ENCODE measurements around the gene GPR65. TPM values are rescaled to one million over a fixed set of nuclear protein-coding genes. Genes with fewer than 3 reads are reported as not detected.

GPR65 gene
- total and polyA plus RNA-seq, 9 of the 15 experiments (the other 6 are each of a cell fraction or from before 2014, with no cell fraction given): 0.03 to 0.11 (median 0.04) TPM; not detected in 6

DNA sequence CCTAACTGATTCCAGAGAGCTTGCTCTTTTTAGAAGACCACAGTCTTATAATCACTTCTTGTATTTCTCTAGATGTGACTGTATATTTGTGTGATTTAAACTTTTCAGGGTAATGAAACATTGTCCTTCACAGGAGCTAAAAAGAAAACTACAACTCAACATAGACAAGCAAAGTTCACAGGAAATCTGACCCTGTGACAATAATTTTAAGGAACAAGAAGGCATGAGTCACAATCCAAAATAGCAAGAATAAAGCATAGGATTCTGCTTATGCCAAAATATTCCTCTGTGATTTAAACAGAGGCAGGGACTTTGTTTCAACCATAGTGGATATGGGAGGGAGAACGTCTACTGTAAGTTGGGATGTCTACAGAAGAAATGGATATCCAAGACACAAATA is 44.3 kb downstream of the GPR65 start:
- no peak overlapping the region for H3K9ac ChIP-seq (ENCODE audit: insufficient read depth in 1 of 2, low read depth in 2 of 2, low read length in 2 of 2)
- in situ Hi-C loops (cut with MboI): no loop called here
- WGBS (ENCODE audit: insufficient coverage, low coverage, missing lambda C conversion rate): 0% methylated on average over 1 of the region's 1 CpG
- no peaks in the 10 kb centered on the region for H3K4me1 ChIP-seq (replicated peaks in 1 of 2; ENCODE audit: control insufficient read depth in 2 of 2, insufficient read depth in 2 of 2, low read length in 2 of 2)
- ATAC-seq (no peak), DNase-seq (ENCODE audit: extremely low read depth in 1 of 4, low spot score in 3 of 4) (no peak), FAIRE-seq (no peak)
- TF ChIP-seq PURB (CRISPR knock-in tag; IDR thresholded peaks at IDR 0.05; ENCODE audit: low read depth) (no peak), JUN (IDR thresholded peaks at IDR 0.05; ENCODE audit: borderline replicate concordance, low read depth, low read length) (no peak), JUN (CRISPR knock-in tag; IDR thresholded peaks at IDR 0.05; ENCODE audit: borderline replicate concordance) (no peak), HNRNPL (IDR thresholded peaks at IDR 0.05; ENCODE audit: low read depth, low read length) (no peak), SETDB1 (IDR thresholded peaks at IDR 0.05; ENCODE audit: low read length) (no peak), ATF2 (CRISPR knock-in tag; IDR thresholded peaks at IDR 0.05) (no peak), XRCC5 (IDR thresholded peaks at IDR 0.05; ENCODE audit: low read depth, low read length) (no peak), NFRKB (IDR thresholded peaks at IDR 0.05; ENCODE audit: low read depth) (no peak), ATF7 (IDR thresholded peaks at IDR 0.05) (no peak), CSDE1 (IDR thresholded peaks at IDR 0.05) (no peak), RBM34 (IDR thresholded peaks at IDR 0.05; ENCODE audit: borderline replicate concordance, insufficient read depth, low read length) (no peak), ZKSCAN1 (IDR thresholded peaks at IDR 0.05; ENCODE audit: low read depth, low read length) (no peak), MYNN (IDR thresholded peaks at IDR 0.05) (no peak), MYNN (CRISPR knock-in tag; IDR thresholded peaks at IDR 0.05) (no peak), TEAD1 (CRISPR knock-in tag; IDR thresholded peaks at IDR 0.05) (no peak), E2F3 (CRISPR knock-in tag; IDR thresholded peaks at IDR 0.05) (no peak), ZNF134 (CRISPR knock-in tag; conservative IDR thresholded peaks at IDR 0.05) (no peak), ZNF41 (CRISPR knock-in tag; conservative IDR thresholded peaks at IDR 0.05) (no peak), NCOA1 (IDR thresholded peaks at IDR 0.05; ENCODE audit: low read depth) (no peak), CBX5 (IDR thresholded peaks at IDR 0.05; ENCODE audit: borderline replicate concordance, low read depth) (no peak)
- TF ChIP-seq, protein P1, sequence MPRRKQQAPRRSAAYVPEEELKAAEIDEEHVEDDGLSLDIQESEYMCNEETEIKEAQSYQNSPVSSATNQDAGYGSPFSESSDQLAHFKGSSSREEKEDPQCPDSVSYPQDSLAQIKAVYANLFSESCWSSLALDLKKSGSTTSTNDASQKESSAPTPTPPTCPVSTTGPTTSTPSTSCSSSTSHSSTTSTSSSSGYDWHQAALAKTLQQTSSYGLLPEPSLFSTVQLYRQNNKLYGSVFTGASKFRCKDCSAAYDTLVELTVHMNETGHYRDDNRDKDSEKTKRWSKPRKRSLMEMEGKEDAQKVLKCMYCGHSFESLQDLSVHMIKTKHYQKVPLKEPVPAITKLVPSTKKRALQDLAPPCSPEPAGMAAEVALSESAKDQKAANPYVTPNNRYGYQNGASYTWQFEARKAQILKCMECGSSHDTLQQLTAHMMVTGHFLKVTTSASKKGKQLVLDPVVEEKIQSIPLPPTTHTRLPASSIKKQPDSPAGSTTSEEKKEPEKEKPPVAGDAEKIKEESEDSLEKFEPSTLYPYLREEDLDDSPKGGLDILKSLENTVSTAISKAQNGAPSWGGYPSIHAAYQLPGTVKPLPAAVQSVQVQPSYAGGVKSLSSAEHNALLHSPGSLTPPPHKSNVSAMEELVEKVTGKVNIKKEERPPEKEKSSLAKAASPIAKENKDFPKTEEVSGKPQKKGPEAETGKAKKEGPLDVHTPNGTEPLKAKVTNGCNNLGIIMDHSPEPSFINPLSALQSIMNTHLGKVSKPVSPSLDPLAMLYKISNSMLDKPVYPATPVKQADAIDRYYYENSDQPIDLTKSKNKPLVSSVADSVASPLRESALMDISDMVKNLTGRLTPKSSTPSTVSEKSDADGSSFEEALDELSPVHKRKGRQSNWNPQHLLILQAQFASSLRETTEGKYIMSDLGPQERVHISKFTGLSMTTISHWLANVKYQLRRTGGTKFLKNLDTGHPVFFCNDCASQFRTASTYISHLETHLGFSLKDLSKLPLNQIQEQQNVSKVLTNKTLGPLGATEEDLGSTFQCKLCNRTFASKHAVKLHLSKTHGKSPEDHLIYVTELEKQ (CRISPR knock-in tag; IDR thresholded peaks at IDR 0.05): no peak
- intact Hi-C loops (cut with micrococcal nuclease): no loop called here
- H3K9me3 ChIP-seq (replicated peaks; ENCODE audit: control insufficient read depth, insufficient read depth, low read depth, low read length): no peaks in the 10 kb centered on the region
- H3K79me2 ChIP-seq (ENCODE audit: control insufficient read depth, insufficient read depth, low read length): no peaks in the 10 kb centered on the region
- H3K4me2 ChIP-seq (ENCODE audit: insufficient read depth, low read length): no peak overlapping the region
- no peaks in the 10 kb centered on the region for H3K27me3 ChIP-seq (ENCODE audit: control insufficient read depth in 2 of 2, insufficient read depth in 2 of 2, low read length in 2 of 2)
- H3K4me3 ChIP-seq: no peak overlapping the region
- no peaks in the 10 kb centered on the region for H4K20me1 ChIP-seq (replicated peaks; ENCODE audit: control insufficient read depth, insufficient read depth, low read length)
- ChIA-PET POLR2A (no interaction called here), CTCF (ENCODE audit: low intra/inter-chr PET ratio) (no interaction called here)
- no TSS peak for BruUV-seq (replicated peaks)
- no peak overlapping the region for H2AFZ ChIP-seq (ENCODE audit: low read depth, low read length)
- H3K27ac ChIP-seq (ENCODE audit: extremely low read depth, low read depth, low read length): no peak overlapping the region
- H3K36me3 ChIP-seq (ENCODE audit: control insufficient read depth, insufficient read depth, low read length): no peaks in the 10 kb centered on the region
- no peaks in the 10 kb centered on the region for H3K9me1 ChIP-seq (ENCODE audit: control insufficient read depth, insufficient read depth, low read length)

Measured in K562 (cell line).